ENCODE results near the gene ZSWIM7. TPM values are rescaled to one million over a fixed set of nuclear protein-coding genes. Genes with fewer than 3 reads are reported as not detected.

ZSWIM7 gene
- total RNA-seq, 1 experiment from 2014 or later: 37.8 TPM

- no peak overlapping the region for H3K9ac ChIP-seq (ENCODE audit: extremely low read depth, insufficient read length, low read length)
- WGBS (ENCODE audit: extremely low coverage, insufficient read length, low lambda C conversion rate): no CpG with 5 or more reads among the region's 1 CpG
- no peak overlapping the region for H2BK15ac ChIP-seq (ENCODE audit: low read depth, low read length)
- no peak overlapping the region for H2AFZ ChIP-seq (ENCODE audit: low read length)
- no peaks in the 10 kb centered on the region for H3K4me1 ChIP-seq (ENCODE audit: insufficient read depth, low read length)
- no peaks in the 10 kb centered on the region; a peak in 2 of 5 replicates for H3K9me3 Mint-ChIP-seq
- H2BK120ac ChIP-seq (ENCODE audit: low read depth, low read length, poor library complexity, severe bottlenecking): no peak overlapping the region
- H3K23me2 ChIP-seq (ENCODE audit: insufficient read length, low read depth, low read length, poor library complexity, severe bottlenecking): no peaks in the 10 kb centered on the region
- no peak for TF ChIP-seq CTCF (conservative IDR thresholded peaks at IDR 0.05)
- no peak overlapping the region for H2BK20ac ChIP-seq (ENCODE audit: low read depth, low read length, poor library complexity, severe bottlenecking)
- H3K36me3 Mint-ChIP-seq (ENCODE audit: insufficient read depth in 1 of 3, low read depth in 3 of 3): peaks cover 38 to 81% (median 51%) of the 10 kb centered on the region in 3 experiments; a peak in 6 of 7 replicates
- no peak overlapping the region for H3K27ac Mint-ChIP-seq
- no peak overlapping the region for H3K4me2 ChIP-seq (ENCODE audit: insufficient read depth, insufficient read length, low read length)
- no peak overlapping the region for H2AK5ac ChIP-seq (ENCODE audit: insufficient read length, low read length)
- H3K27me3 ChIP-seq (ENCODE audit: insufficient read depth, low read length): no peaks in the 10 kb centered on the region
- no peak overlapping the region for H2BK5ac ChIP-seq (ENCODE audit: insufficient read length, low read length)
- H4K5ac ChIP-seq (ENCODE audit: insufficient read length, low read depth, low read length): no peak overlapping the region
- H3K27ac ChIP-seq (ENCODE audit: insufficient read length, low read depth, low read length): no peak overlapping the region
- no peaks in the 10 kb centered on the region for H3K79me2 ChIP-seq (ENCODE audit: insufficient read depth, low read length)
- no peak overlapping the region for H4K8ac ChIP-seq (replicated peaks; ENCODE audit: insufficient read length, low read depth, low read length)
- DNase-seq: no peak
- H3T11ph ChIP-seq (ENCODE audit: low read length): no peak overlapping the region
- H3K4ac ChIP-seq (ENCODE audit: low read depth, low read length): no peak overlapping the region
- H3K14ac ChIP-seq (ENCODE audit: insufficient read depth, low read length): no peak overlapping the region
- no peak overlapping the region for H3K23ac ChIP-seq (ENCODE audit: insufficient read length, low read depth, low read length)
- H3K27me3 Mint-ChIP-seq (ENCODE audit: low read depth): no peaks in the 10 kb centered on the region
- H3K4me1 Mint-ChIP-seq: no peaks in the 10 kb centered on the region
- no peak overlapping the region for H3K18ac ChIP-seq (ENCODE audit: insufficient read length, low read depth, low read length)
- no peaks in the 10 kb centered on the region for H3K9me3 ChIP-seq (ENCODE audit: control insufficient read depth, low read depth, low read length)
- no peaks in the 10 kb centered on the region for H3K79me1 ChIP-seq (ENCODE audit: insufficient read depth, low read depth, low read length, poor library complexity, severe bottlenecking)
- no peak overlapping the region for H3K56ac ChIP-seq (ENCODE audit: insufficient read length, low read depth, low read length)
- no peak overlapping the region for H2BK12ac ChIP-seq (ENCODE audit: insufficient read length, low read depth, low read length)
- H4K20me1 ChIP-seq (ENCODE audit: control insufficient read depth, insufficient read depth, insufficient read length): no peaks in the 10 kb centered on the region
- H3K4me3 Mint-ChIP-seq: no peak overlapping the region
- H4K91ac ChIP-seq (ENCODE audit: insufficient read length, low read depth, low read length): no peak overlapping the region
Observed at GRCh38 chr17:16019347-16019746, 19.8 kb upstream of the ZSWIM7 start.
